Left renal pelvis (tissue), 4 donors: ENCODE data around the gene TMEM183A. TPM values are rescaled to one million over a fixed set of nuclear protein-coding genes. Genes with fewer than 3 reads are reported as not detected.

ENCODE experiments used
- DNase-seq, 4 donors: peaks; one replicate each; pipeline ENCODE4 v3.0.0-alpha.2; 2013; ENCODE audit warnings: low read depth in 4 of 4, low spot score in 3 of 4
- polyA plus RNA-seq, 4 donors: library from polyadenylated mRNA; unstranded; fragments of 120-200 nt; gene quantifications; one replicate each; pipeline ENCODE4 v1.2.1, GENCODE V29; 2013; ENCODE audit not compliant: insufficient read length in 4 of 4

TMEM183A gene
- polyA plus RNA-seq, 4 donors = 56.0 to 83.9 (median 76.4) TPM

- DNase-seq = no peak
Observed at GRCh38 chr1:203044546-203045250, 37.5 kb downstream of the TMEM183A start.

- no peak for DNase-seq
Observed at GRCh38 chr1:203045336-203045735, 38.2 kb downstream of the TMEM183A start.

DNA sequence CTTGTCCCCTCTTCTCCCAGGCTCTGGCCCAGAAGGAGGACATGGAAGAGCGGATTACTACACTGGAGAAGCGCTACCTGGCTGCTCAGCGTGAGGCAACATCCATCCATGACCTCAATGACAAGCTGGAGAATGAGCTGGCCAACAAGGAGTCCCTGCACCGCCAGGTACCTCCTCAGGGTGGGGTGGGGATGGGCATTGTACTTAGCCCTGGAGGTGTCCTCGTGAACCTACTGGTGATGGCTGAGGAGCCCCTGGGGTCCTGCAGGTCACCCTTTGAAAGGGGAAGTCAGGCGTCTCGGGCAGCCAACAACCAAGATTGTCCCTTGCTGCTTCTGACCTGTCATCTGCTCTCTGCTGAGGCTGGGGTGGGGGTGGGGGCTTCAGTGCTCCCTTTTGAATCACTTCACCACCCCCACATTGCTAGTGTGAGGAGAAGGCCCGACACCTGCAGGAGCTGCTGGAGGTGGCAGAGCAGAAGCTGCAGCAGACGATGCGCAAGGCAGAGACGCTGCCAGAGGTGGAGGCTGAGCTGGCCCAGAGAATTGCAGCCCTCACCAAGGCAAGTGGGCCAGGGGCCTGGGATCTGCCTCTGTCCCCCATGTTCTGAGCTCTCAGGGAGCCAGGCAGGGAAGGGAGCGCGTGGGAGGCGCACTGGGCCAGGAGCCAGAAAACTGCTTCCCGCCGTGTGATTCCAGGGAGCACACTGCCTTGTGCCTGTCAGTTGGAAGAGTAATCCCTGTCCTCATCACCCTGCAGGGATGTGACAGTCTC lies 38.8 kb downstream of the TMEM183A start:
- DNase-seq = no peak

DNA sequence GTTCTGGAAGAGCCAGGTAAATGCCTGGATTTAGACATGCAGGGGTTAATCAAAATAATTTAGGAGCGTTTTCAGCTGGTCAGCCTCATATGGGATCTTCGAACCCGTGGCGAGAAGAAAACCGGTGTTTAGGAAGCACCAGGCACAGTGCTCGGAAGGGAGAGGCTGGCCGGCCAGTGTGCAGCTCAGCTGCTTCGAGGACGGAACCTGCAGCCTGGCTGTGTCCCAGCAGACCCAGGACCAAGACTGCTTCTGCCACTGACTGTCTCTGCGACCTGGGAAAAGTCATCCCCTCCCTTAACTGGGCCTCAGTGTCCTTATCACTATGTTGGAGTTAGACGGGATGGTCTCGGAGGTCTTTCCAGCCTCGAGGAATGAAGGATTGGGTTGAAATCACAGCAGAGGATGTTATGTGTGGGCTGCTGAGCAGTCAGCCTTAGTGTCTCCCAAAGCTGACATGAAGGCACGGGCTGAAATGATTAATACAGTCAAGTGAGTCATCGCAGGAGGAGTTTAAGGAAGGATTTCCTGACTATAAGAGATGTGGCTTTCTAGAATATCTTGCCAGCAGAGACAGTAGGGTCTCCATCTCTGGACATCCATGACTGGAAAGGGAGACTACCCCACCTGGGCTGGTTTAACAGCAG lies 39.9 kb downstream of the TMEM183A start:
- no peak for DNase-seq

- DNase-seq = no peak
Observed at GRCh38 chr1:203048086-203048485, 40.9 kb downstream of the TMEM183A start.

DNA sequence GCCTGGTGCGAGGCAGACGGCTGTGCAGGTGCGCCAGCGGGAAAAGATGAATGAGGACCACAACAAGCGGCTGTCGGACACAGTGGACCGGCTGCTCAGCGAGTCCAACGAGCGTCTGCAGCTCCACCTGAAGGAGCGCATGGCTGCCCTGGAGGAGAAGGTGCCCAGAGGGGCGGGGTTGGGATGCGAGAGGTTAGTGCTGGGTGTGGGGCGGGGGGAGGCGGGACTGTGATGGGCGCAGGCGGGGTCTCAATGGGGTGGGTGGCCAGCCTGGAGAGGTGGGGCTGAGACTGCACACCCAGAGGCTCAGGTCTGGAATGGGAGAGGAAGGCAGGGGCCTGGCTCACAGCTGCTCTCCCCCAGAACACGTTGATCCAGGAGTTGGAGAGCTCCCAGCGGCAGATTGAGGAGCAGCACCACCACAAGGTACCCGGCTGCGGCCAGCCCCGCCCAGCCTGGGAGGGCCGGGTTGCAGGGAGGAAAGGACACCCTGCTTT lies 41.4 kb downstream of the TMEM183A start:
- no peak for DNase-seq

- no peak for DNase-seq
Observed at GRCh38 chr1:203049077-203049476, 41.9 kb downstream of the TMEM183A start.

DNA sequence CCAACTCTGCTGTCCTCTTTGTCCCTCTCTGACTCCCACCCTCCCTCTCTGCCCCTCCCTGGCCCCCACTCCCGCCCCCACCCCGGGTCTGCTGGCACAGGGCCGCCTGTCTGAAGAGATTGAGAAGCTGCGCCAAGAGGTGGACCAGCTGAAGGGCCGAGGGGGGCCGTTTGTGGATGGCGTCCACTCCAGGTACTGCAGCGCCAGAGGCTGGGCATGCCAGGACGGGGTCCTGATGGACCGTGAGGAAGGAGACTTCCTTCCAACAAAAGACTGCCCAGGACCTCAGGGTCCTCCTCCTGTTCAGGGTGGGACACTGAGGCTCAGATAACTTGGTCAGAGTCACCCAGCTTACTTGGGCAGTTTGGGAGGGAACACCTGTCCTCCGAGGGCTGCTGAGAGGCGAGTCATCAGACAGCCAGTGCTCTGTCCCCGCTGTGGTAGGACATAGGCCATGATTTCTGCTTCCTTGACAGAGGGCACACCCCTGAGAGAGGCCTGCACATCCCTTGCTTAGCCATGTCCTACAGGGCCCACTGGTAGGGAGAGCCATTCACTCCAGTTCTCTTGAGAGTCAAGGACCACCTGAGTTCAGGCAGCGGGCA lies 42.5 kb downstream of the TMEM183A start:
- DNase-seq = no peak

GRCh38 chr1:203050826-203051225 lies 43.7 kb downstream of the TMEM183A start:
- DNase-seq = no peak

DNA sequence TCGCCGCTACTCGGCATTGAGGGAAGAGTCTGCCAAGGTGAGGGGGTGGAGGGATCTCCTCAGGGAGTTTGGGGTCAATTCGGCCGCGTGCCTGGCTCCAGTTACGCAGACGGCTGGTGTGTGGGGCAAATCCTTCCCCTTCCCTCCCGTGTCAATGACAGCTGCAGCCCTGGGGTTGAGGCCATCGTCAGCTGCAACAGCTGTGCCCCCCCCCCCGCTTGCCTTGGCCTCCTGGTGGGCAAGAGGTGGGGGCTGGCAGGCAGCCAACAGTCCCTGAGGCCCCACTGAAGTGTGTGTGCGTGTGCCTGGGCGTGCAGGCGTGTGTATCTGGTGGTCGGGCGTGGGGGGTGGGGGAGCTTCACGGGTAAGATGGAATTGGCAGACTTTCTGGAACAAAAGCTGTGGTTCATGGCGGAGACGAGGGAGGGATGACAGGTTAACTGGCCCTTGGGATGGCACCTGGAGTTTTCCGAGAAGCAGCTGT lies 44.7 kb downstream of the TMEM183A start:
- DNase-seq = no peak

GRCh38 chr1:203052601-203053000 lies 45.4 kb downstream of the TMEM183A start:
- no peak for DNase-seq

- no peak for DNase-seq
Observed at GRCh38 chr1:203054184-203054583, 47.0 kb downstream of the TMEM183A start.

DNA sequence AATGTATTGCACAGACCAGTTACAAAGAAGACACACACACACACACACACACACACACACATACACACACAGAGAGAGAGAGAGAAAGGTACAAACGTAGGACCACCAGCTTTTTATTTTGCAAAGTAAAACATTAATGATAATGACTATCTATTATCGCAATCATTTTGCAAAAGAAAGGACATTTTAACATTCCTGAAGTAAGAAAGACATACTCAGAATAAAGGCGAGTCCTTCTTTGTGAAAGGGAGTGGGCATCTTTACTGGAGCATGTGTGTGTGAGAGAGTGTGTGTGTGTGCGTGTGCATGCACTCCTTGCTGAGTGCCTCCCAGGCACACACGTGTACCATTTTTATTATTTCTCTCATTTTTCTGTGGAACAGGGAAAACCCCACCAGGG lies 47.5 kb downstream of the TMEM183A start:
- no peak for DNase-seq

DNA sequence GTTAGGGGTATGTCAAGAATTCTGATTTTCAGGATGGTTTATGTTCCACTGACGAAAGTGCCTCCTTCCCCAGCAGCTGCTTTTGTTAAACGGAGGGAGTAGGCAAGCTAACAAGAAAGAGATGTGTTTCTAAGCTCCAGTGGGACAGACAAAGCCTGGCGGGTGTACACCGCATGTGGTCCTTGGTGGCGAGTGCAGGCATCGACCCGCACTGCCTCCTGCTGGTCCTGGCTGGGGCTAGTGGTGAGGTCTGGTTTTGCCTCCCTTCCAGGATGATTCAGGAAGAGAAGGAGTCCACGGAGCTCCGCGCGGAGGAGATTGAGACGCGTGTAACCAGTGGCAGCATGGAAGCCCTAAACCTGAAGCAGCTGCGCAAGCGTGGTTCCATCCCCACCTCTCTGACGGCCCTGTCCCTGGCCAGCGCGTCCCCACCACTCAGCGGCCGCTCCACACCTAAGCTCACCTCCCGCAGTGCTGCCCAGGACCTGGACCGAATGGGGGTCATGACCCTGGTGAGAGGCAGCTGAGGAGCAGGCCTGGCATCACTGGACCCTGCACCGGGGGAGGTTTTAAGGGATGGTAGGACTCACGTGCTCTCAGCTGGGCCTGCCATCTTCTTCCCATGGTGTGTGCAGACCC lies 48.1 kb downstream of the TMEM183A start:
- no peak for DNase-seq

DNA sequence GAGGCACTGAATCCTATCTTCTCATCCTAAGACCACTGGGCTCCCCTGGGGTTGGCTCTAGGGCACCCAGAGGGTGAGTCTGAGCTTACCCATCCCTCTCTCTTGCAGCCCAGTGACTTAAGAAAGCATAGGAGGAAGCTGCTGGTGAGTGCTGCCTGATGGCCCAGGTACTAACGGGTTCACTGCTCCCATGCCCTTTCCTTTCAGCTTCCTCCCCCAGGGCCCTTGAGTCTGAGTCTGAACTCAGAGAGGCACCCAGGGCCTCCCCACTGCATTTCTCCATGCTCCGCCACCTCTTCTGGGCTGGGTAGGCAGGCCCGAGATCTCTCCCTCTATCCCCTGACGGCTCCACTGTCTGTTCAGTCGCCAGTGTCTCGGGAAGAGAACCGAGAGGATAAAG lies 48.8 kb downstream of the TMEM183A start:
- no peak for DNase-seq

GRCh38 chr1:203056516-203056915 lies 49.3 kb downstream of the TMEM183A start:
- no peak for DNase-seq

- no peak for DNase-seq
Observed at GRCh38 chr1:203057911-203058675, 50.9 kb downstream of the TMEM183A start.

DNA sequence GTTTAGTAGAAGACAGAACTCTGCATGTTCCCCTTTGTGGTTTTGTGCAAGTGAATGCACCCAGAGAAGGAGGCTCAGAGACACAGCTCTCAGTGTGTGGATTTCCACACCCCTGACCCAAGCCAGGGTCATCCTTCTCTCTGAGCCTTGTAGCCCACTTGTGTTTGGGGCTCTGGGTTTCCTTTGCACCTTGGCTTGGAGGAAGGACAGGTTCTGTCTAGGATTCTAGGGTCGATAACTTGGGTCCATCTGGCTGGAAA lies 51.4 kb downstream of the TMEM183A start:
- DNase-seq = no peak

GRCh38 chr1:203059485-203059884 lies 52.3 kb downstream of the TMEM183A start:
- no peak for DNase-seq

DNA sequence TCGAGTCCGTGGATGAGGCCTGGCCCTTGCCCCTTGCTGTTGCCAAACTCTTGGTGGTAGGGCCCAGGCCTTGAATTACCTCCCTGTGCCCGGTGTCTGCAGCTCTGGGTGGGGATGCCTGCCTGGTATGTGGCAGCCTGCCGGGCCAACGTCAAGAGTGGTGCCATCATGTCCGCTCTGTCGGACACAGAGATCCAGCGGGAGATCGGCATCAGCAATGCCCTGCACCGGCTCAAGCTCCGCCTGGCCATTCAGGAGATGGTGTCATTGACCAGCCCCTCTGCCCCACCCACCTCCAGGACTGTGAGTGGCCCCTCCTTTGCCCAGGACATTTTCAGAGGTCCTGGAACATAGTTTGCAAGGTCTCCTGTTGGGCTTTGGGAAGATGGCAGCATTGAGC lies 52.9 kb downstream of the TMEM183A start:
- no peak for DNase-seq
